Stimulated activated CD8-positive, alpha-beta memory T cell treated with anti-CD3 and anti-CD28 coated beads, Interleukin-12 subunit alpha, Interleukin-12 subunit beta, amount 100 ng/mL, for 24 hours (primary cell): ENCODE measurements around the gene PGLYRP1.

Experiments used
- DNase-seq: peaks from one replicate; pipeline ENCODE4 v3.0.0-alpha.2; 2020; ENCODE audit errors: extremely low read depth

Gene PGLYRP1

GRCh38 chr19:46022431-46023310, at the start of gene PGLYRP1:
TSS of gene PGLYRP1 (minus strand) at chr19:46023053. CDS start at chr19:46023021, 32 bp downstream.
- no peak for DNase-seq

- DNase-seq, result no peak
Measured at GRCh38 chr19:46069806-46070341, 47.0 kb upstream of the PGLYRP1 start.

- no peak for DNase-seq
Measured at GRCh38 chr19:46068345-46069258, 45.7 kb upstream of the PGLYRP1 start.

GRCh38 chr19:46067691-46068090, 44.8 kb upstream of the PGLYRP1 start:
- DNase-seq, result no peak

GRCh38 chr19:46066471-46066870, 43.6 kb upstream of the PGLYRP1 start:
- no peak for DNase-seq

- DNase-seq, result no peak
Measured at GRCh38 chr19:46065486-46066071, 42.7 kb upstream of the PGLYRP1 start.

GRCh38 chr19:46063201-46063600, 40.3 kb upstream of the PGLYRP1 start:
- DNase-seq, result no peak

- no peak for DNase-seq
Measured at GRCh38 chr19:46060012-46060411, 37.2 kb upstream of the PGLYRP1 start.

- no peak for DNase-seq
Measured at GRCh38 chr19:46058778-46059177, 35.9 kb upstream of the PGLYRP1 start.

- DNase-seq, result no peak
Measured at GRCh38 chr19:46056536-46056935, 33.7 kb upstream of the PGLYRP1 start.

GRCh38 chr19:46052896-46053295, 30.0 kb upstream of the PGLYRP1 start:
- DNase-seq, result no peak

GRCh38 chr19:46049597-46049996, 26.7 kb upstream of the PGLYRP1 start:
- DNase-seq, result no peak

GRCh38 chr19:46043519-46043918, 20.7 kb upstream of the PGLYRP1 start:
- no peak for DNase-seq

GRCh38 chr19:46042252-46042883, 19.5 kb upstream of the PGLYRP1 start:
- no peak for DNase-seq

GRCh38 chr19:46040952-46041500, 18.2 kb upstream of the PGLYRP1 start, which contains the start of gene IGFL4:
TSS of gene IGFL4 (minus strand) at chr19:46041002. CDS start at chr19:46040962, 40 bp downstream.
- no peak for DNase-seq

GRCh38 chr19:46040125-46040524, 17.3 kb upstream of the PGLYRP1 start:
- no peak for DNase-seq

GRCh38 chr19:46036744-46037128, 13.9 kb upstream of the PGLYRP1 start:
- DNase-seq, result no peak

- DNase-seq, result no peak
Measured at GRCh38 chr19:46035986-46036743, 13.3 kb upstream of the PGLYRP1 start.

GRCh38 chr19:46035546-46035945, 12.7 kb upstream of the PGLYRP1 start:
- no peak for DNase-seq

GRCh38 chr19:46033401-46033800, 10.5 kb upstream of the PGLYRP1 start:
- DNase-seq, result no peak
